Thoracic aorta (tissue), 2 donors: ENCODE measurements around the gene MARK1. TPM values are rescaled to one million over a fixed set of nuclear protein-coding genes. Genes with fewer than 3 reads are reported as not detected.

Experiments
- ATAC-seq: fragments of 150-250 bp; one replicate; pipeline ENCODE4 v1.8.0; 2017; ENCODE audit warnings: low read depth; ENCODE audit not compliant: insufficient number of reproducible peaks, low FRiP score
- DNase-seq: peaks from one replicate; pipeline ENCODE4 v3.0.0-alpha.2; 2020; ENCODE audit warnings: low spot score
- H3K27ac ChIP-seq, 2 donors: fragments of 200-600 bp; sonication (generic); 1 replicate in 1 of 2; 2 replicates in 1 of 2; pipeline ENCODE4 v1.5.1; 2016; ENCODE audit warnings: mild to moderate bottlenecking in 2 of 2, moderate library complexity in 2 of 2
- H3K27me3 ChIP-seq: fragments of 200-600 bp; sonication (generic); replicated peaks from 2 replicates; pipeline ENCODE4 v1.6.0; 2016; ENCODE audit warnings: mild to moderate bottlenecking; ENCODE audit not compliant: insufficient read depth
- H3K36me3 ChIP-seq: fragments of 200-600 bp; sonication (generic); one replicate; pipeline ENCODE4 v1.5.1; 2016
- H3K4me1 ChIP-seq, 2 donors: fragments of 200-600 bp; sonication (generic); 1 replicate in 1 of 2; 2 replicates in 1 of 2; pipeline versions ENCODE4 v1.5.1 to v1.6.0; 2016; ENCODE audit warnings: low read depth in 2 of 2, mild to moderate bottlenecking in 1 of 2; ENCODE audit not compliant: control insufficient read depth in 1 of 2
- H3K4me3 ChIP-seq: fragments of 200-600 bp; sonication (generic); 2 replicates; pipeline ENCODE4 v1.5.1; 2016; ENCODE audit warnings: mild to moderate bottlenecking
- H3K9me3 ChIP-seq: fragments of 200-600 bp; sonication (generic); 2 replicates; pipeline ENCODE4 v1.5.1; 2016
- CTCF ChIP-seq: fragments of 200-600 bp; sonication (generic); IDR thresholded peaks from one replicate; pipeline ENCODE4 v1.5.1; 2019; ENCODE audit warnings: antibody characterized with exemption
- total RNA-seq, 2 donors: library from RNA; depleted of rRNA; stranded (reverse); fragments of >200 nt; gene quantifications; one replicate each; pipeline versions ENCODE4 v1.1.0 to v1.2.3, GENCODE V29; 2016

The MARK1 gene
- total RNA-seq, 2 donors from 2014 or later, result 11.9 to 12.3 TPM

GRCh38 chr1:220504329-220504728, 23.6 kb upstream of the MARK1 start:
- H3K27me3 ChIP-seq, result no peaks in the 10 kb centered on the region
- no peak for TF ChIP-seq CTCF
- DNase-seq, result no peak
- ATAC-seq, result no peak
- H3K4me3 ChIP-seq, result no peak overlapping the region
- no peaks in the 10 kb centered on the region for H3K4me1 ChIP-seq
- H3K9me3 ChIP-seq, result no peaks in the 10 kb centered on the region
- H3K27ac ChIP-seq, result no peak overlapping the region
- no peaks in the 10 kb centered on the region for H3K36me3 ChIP-seq

- no peaks in the 10 kb centered on the region for H3K4me1 ChIP-seq
- H3K27ac ChIP-seq, result no peak overlapping the region
- no peaks in the 10 kb centered on the region for H3K9me3 ChIP-seq
- no peak overlapping the region for H3K4me3 ChIP-seq
- no peak for TF ChIP-seq CTCF
- no peaks in the 10 kb centered on the region for H3K27me3 ChIP-seq
- ATAC-seq (no peak), DNase-seq (no peak)
- no peaks in the 10 kb centered on the region for H3K36me3 ChIP-seq
Measured at GRCh38 chr1:220507085-220507484, 20.9 kb upstream of the MARK1 start.

GRCh38 chr1:220511179-220511578, 16.8 kb upstream of the MARK1 start:
- no peak for ATAC-seq
- TF ChIP-seq CTCF, result no peak

GRCh38 chr1:220511785-220512184, 16.2 kb upstream of the MARK1 start:
- H3K36me3 ChIP-seq, result no peaks in the 10 kb centered on the region
- no peak for TF ChIP-seq CTCF
- no peak for ATAC-seq

More at GRCh38 chr1:220511179-220511578, 16.8 kb upstream of the MARK1 start:
- H3K4me1 ChIP-seq, result no peaks in the 10 kb centered on the region
- no peak overlapping the region for H3K4me3 ChIP-seq
- no peaks in the 10 kb centered on the region for H3K27me3 ChIP-seq
- no peaks in the 10 kb centered on the region for H3K36me3 ChIP-seq
- H3K9me3 ChIP-seq, result no peaks in the 10 kb centered on the region
- no peak overlapping the region for H3K27ac ChIP-seq
- DNase-seq, result no peak

GRCh38 chr1:220513834-220514233, 14.1 kb upstream of the MARK1 start:
- ATAC-seq, result no peak
- no peak for DNase-seq
- no peak for TF ChIP-seq CTCF
- H3K27me3 ChIP-seq, result no peaks in the 10 kb centered on the region
- no peaks in the 10 kb centered on the region for H3K4me1 ChIP-seq
- H3K27ac ChIP-seq, result no peak overlapping the region
- H3K4me3 ChIP-seq, result no peak overlapping the region
- H3K36me3 ChIP-seq, result no peaks in the 10 kb centered on the region
- H3K9me3 ChIP-seq, result no peaks in the 10 kb centered on the region

More at GRCh38 chr1:220511785-220512184, 16.2 kb upstream of the MARK1 start:
- Histone ChIP-seq H3K9me3 (no peaks in the 10 kb centered on the region), H3K27ac (no peak overlapping the region), H3K27me3 (no peaks in the 10 kb centered on the region), H3K4me1 (no peaks in the 10 kb centered on the region), H3K4me3 (no peak overlapping the region)
- DNase-seq, result no peak
